ENCODE data around the gene RAC2.

The RAC2 gene

DNA sequence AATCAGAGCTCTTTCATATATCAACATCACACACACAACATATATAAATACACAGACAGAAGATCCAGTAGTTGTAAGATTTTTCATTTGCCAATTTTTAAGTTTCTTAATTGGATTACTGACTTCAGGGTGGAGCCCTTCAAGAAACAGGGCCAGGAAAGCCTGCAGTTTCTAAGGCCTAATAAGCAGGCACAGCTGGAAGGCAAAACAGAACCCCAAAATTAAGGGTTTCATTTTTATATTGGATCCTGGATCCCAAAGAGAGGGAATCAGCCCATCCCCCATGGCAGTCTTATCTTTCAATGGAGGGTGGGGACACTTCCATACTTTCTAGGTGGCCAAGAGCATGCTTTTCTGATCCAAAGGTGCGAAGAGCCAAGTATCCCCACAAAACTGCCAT lies 51.3 kb downstream of the RAC2 start:
- in situ Hi-C loops (cut with HindIII; ENCODE audit: low sequenced_read_pairs): no loop called here

DNA sequence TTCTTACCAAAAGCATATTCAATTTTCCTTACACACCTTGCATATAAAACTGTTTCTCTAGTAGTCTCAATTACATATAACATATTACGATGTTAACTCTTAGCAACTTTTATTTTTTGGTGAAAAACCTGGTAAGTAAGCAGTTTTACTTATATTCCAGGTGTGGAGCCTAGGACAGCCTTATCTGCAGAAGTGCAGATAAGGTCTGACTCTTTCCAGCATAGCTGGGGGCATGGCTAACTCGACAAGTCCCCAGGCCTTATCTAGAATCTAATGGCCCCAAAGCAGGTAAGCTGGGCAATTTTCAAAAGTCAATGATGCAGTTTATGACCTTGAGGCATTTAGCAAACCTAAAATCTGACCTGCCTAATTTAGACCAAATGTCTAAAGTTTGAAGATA lies 51.9 kb downstream of the RAC2 start:
- in situ Hi-C loops (cut with HindIII; ENCODE audit: low sequenced_read_pairs): no loop called here

DNA sequence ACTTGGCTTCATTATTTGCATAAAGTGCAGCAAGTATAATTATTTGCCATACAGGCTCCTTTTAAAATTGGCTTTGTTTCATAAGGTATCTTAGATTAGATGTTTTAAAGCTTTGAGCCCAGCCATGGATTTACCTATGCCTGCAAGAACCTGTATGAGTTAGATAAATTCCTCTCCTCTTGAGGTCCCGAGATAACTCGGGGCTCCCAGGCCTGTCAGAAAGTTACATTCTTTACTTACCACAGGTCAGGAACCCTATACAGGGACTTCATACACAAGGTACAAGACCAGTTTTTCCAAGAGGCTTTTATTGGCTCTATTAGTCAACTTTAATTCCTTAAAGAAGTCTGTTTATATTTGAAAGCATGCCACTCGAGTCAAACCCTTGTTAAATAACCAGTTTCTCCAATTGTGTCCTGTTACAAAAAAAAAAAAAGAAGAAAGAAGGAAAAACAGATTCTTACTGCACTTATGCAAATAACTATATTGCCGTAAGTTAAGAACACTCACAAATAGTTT lies 53.7 kb downstream of the RAC2 start:
- in situ Hi-C loops (cut with HindIII; ENCODE audit: low sequenced_read_pairs): no loop called here

DNA sequence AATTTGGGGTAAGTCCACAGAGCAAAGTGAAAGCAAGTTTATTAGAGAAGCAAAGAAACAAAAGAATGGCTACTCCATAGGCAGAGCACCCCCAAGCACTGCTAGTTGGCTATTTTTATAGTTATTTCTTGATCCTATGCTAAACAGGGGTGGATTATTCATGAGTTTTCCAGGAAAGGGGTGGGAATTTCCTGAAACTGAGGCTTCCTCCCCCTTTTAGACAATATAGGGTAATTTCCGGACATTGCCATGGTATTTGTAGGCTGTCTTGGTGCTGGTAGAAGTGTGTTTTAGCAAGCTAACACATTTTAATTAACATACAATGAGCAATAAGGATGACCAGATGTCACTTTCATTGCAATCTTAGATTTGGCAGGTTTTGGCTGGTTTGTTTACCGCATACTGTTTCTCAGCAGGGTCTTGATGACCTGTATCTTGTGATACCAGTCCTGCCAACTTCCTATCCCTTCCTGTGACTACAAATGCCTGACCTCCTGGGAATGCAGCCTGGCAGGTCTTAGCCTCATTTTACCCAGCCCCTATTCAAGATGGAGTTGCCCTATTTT lies 55.1 kb downstream of the RAC2 start:
- in situ Hi-C loops (cut with HindIII; ENCODE audit: low sequenced_read_pairs): loop anchor here (5.0 to 10.0 kb wide), 2 partner anchors 73 to 134 kb away; partner anchors contain the start of gene KCTD17

DNA sequence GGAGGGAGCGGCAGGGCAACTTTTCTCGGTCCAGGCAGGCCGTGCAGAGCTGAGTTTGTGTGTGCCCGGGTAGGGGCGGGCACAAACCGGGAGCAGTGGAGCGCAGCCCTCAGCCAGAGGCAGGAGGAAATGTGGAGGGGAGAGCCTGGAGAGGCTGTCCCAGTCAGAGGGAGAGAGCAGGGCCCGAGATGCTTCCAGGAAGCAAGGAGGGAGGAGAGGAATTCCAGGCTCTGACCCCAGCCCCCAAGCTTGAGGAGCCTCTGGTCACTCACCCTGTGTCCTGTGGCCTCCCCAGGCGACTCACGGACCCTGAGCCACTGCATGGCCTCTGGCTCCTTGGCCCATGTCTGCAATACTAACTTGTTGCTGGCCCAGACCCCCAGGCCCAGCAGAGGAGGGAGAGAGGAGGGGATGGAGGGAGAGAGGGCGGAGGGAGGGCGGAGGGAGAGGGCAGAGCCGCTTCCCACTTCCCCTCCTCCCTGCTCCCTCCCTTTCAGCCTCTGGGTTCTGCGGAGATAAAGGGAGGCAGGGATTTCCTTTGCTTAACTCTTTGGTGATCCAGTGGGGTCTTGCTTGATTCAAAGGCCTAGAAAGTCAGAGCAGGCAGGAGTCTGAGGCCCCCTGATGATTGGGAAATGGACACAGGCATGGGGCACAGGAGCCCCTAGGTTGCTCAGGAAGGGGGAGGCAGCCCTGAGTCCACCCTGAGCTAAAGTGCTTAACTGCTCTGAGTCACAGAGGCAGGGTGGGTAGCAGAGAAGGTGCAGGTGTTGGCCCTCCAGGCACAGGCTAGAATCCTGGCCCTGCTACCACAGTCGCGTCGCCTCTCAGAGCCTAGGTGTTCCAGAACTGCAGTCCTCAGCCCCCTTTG lies 55.9 kb downstream of the RAC2 start, which contains the start of gene C1QTNF6:
Gene C1QTNF6 (minus strand): TSS at position 357 of the 871 bp plus-strand sequence. CDS start 34 bp downstream, at position 323.
- in situ Hi-C loops (cut with HindIII; ENCODE audit: low sequenced_read_pairs): loop anchor here (5.0 to 10.0 kb wide), 2 partner anchors 74 to 133 kb away; partner anchors contain the start of gene KCTD17

DNA sequence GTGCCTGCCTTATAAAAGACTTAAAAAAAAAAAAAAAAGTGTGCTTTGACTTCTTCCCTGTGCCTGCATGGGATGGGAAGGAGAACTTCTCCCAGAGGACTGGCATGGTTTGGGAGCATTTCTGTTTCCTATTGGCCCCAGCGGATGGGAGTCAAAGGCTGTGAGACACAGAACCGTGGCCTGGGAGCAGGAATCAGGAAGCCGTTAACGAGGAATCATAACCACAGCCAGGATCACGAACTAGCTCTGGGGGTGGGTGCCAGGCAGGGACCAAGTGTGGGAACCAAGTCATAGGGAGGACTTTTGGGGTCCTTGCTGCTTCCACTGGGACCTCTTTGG lies 56.5 kb downstream of the RAC2 start:
- in situ Hi-C loops (cut with HindIII; ENCODE audit: low sequenced_read_pairs): loop anchor here (5.0 to 10.0 kb wide), 2 partner anchors 75 to 133 kb away; partner anchors contain the start of gene KCTD17

DNA sequence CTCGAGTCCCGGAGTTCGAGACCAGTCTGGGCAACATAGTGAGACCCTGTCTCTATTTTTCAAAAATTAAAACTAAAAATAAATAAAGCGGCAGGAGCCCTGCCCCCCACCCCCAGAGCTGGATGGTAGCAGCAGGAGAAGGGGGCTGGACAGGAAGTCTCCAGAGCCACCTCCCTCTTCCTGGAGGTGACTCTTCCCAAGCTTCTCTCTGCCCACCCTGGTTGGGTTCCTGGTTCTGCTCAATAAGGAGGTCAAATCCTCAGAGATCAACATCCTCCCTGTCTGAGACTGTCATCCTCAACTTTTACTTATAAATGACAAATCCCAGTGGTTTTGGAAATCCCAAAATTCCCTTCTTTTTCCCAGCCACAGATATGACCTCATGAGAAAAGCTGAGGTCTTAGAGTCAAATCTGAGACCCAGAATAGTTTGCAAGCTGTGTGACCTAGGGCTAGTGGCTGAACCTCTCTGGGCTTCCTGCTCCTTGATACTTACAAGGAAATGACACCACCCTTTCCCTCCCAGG lies 57.0 kb downstream of the RAC2 start:
- in situ Hi-C loops (cut with HindIII; ENCODE audit: low sequenced_read_pairs): loop anchor here (5.0 to 10.0 kb wide), 2 partner anchors 75 to 132 kb away; partner anchors contain the start of gene KCTD17

DNA sequence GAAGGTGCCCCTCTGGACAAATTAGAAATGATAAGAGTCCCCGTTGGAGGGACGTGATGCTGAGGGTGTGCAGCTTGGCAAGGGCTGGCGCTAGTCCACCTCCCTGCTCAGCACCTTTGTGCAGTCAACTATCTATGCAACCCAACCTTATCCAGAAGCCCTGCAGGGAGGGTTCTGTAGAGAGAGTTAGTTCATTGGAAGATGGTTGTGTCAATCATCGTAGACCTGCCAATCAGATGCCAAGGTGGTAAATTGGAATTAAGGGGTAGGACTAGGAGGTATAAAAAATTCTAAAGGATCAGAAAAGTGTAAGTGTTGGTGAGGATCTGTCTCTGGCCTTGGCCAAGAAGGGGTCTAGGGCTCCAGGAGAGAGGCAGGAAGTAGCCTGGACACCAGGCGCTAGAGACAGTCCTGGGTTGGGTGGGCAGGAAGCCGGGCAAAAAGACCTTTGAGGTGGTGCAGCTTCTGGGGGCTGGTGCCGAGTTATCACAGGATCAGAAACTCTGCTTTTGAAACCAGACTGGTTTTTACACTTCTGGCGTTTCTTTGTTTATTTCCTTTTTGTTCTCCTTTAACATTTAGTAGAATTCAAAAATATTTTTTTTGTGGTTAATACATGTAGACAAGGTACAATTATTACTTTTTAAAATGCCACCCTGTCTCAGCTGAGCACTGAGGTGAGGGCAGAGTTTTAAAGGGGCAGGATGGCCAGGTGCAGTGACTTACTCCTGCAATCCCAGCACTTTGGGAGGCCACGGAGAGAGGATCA lies 57.7 kb downstream of the RAC2 start:
- in situ Hi-C loops (cut with HindIII; ENCODE audit: low sequenced_read_pairs): loop anchor here (5.0 to 10.0 kb wide), 2 partner anchors 76 to 132 kb away; partner anchors contain the start of gene KCTD17

DNA sequence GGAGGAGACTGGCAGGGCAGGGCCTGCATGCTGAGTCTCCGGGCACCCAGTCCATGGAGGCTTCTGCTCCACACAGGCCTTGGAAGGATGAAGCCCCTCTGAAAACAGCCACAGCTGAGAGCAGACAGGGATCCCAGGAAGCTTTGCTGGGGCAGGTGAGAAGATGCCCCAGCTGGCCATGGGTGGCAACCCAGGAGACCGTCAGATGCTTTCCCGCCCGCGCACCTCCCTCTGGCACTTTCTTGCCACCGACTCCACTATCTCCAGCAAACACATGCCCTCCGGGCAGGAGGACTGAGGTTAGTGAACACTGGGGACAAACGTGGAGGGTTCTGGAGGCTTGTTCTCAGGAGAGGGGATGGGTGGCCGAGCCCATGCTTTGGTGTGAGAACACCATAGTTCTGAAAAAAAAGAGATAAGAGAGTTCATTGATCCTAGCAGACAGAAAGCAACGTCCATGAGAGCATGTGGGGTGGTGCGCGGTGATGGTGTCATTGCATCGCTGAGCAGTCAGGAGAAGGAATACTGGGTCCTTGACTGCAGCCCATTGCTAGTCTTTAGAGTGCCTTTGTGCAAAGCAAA lies 58.3 kb downstream of the RAC2 start:
- in situ Hi-C loops (cut with HindIII; ENCODE audit: low sequenced_read_pairs): loop anchor here (5.0 to 10.0 kb wide), 2 partner anchors 77 to 131 kb away; partner anchors contain the start of gene KCTD17

DNA sequence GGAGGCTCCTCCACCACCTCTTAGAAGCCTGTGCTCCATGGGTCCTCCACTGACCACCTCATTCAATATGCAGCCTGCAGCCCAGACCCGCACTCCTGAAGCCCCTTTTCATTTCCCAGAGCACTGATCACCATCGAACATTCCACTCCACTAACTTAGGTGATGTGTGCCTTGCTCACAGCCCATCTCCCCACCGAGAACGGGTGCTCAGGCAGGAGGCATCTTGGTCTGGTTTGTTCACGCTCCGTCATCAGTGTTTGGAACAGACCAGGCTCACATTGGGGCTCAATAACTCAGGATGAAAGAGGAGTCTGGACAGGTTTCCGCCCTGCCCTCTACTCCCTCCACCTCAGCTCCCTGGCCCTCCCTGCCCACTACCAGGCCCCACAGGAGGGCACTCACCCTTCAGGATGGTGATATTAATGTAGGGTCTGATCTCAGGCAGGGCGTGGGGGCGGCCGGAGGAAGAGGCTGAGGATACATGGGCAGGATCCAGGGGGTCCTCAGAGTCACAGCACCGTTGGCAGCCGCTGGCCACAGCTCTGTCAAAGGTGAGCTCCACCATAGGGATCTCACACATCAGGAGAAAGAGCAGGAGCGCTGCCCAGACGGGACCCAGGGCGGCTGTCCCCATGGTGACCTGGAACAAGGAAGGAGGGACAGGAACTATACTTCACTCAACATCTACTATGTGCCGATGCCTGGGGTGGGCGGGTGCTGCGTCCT lies 59.1 kb downstream of the RAC2 start:
- in situ Hi-C loops (cut with HindIII; ENCODE audit: low sequenced_read_pairs): loop anchor here (5.0 to 10.0 kb wide), 2 partner anchors 77 to 130 kb away; partner anchors contain the start of gene KCTD17

DNA sequence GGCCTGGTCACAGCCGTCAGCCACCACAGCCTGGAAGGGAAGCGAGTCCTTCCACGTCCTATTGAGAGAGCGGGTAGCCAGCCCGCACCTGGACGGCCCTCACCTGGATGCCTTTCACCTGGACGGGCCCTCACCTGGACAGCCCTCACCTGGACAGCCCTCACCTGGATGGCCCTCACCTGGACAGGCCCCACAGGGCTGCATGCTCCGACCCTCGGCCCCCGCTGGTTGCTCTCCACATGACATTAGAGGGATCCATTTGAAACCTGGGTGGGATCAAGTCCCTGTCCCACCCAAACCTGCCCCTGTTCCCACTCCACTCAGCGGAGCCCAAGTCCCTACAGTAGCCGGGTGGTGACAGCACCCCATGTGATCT lies 59.7 kb downstream of the RAC2 start:
- in situ Hi-C loops (cut with HindIII; ENCODE audit: low sequenced_read_pairs): loop anchor here (10.0 kb wide), 1 partner anchor 130 kb away; the partner anchor contains the start of gene KCTD17

DNA sequence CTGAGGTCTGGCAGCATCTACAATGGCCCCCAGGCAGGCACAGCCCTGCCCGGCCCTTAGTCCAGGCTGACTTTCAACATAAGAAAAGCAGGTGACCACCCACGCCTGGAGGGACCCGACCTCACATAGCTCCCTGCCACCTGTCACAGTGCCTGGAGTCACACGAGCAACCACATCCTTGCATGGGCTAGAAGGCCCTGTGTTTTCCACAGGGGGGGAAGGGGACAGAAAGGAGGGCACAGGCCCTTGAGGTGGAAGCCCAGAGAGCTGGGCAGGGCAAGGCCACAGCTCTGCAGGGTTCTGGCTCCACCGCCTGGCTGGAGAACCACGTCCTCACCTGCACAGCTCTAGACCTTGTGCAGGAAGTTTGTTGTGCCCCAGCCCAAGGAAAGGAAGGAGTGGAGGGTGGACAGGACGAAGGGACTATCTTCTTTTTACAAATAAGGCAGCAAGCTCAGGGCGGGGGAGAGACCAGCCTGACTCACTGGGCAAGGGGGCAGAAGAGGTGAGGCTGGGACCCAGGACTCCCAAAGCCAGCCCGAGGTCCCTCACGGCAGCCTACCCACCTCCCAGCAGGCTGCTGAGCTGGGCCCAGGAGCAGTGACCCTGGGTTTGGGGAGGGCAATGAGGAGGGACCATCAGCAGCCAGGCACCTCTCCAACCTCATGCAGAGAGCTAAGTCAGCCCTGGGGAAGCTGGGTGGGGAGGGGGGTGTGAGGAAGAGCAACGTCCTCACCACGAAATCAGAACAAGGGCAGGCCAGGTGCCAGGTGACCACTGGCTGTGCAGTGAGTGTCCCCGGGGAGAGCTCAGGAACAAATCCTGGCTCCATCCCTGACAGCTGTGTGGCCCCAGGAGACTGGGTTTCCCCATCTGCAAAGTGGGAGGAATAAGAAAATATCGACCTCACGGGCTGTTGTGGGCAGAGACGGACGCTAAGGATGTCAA lies 60.4 kb downstream of the RAC2 start:
- in situ Hi-C loops (cut with HindIII; ENCODE audit: low sequenced_read_pairs): loop anchor here (10.0 kb wide), 1 partner anchor 129 kb away; the partner anchor contains the start of gene KCTD17

DNA sequence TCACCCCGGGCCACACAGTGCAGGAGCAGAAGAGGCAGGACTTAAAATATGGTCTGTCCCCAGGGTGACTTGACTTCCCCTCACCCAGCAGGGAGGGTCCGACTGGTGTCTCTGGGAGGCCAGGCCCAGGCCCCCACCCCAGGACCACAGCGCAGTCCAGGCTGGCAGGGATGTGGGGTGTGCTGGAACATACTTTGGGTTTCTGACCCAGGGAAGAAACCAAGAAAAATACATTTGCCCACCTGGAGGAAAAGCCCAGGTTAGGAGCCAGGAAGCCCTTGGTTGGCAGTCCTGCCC lies 61.2 kb downstream of the RAC2 start:
- in situ Hi-C loops (cut with HindIII; ENCODE audit: low sequenced_read_pairs): loop anchor here (10.0 kb wide), 1 partner anchor 128 kb away; the partner anchor contains the start of gene KCTD17

DNA sequence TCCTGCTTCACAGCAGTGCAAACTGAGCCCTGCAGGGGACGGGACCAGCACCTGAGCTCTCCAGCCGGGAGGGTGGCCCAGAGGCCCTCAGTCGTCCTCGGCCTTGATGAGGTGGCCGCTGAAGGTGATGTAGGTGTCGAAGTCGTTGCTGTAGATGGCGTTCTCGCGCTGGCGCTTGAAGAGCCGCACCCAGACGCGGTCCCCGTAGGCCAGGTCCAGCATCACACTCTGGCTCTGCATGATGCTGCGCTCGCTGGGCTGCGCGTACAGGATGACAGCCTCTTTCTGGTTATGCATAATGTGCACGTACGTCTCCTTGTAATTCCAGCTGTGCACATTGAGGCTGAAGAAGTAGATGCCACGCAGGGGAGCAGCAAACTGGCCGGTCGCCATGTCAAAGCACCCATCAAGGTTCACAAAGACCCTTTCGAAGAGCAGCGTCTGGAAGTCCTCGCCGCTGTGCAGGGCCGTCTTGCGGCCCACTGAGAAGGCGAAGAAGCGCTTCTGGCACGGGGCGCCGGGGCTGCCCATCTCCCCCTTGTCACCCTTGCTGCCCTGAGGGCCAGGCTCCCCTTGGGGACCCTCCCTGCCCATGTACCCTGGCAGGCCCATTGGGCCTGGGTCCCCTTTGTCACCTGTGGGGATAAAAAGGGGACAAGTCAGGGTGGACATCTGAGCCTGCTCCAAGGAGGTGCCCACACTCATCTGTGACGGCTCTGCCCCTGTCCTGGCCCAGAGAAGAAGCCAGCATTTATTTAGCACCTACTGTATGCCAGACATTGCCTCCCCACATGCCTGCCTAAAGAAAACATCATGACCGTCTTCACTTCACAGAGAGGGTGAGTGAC lies 61.7 kb downstream of the RAC2 start:
- in situ Hi-C loops (cut with HindIII; ENCODE audit: low sequenced_read_pairs): loop anchor here (10.0 kb wide), 1 partner anchor 128 kb away; the partner anchor contains the start of gene KCTD17

DNA sequence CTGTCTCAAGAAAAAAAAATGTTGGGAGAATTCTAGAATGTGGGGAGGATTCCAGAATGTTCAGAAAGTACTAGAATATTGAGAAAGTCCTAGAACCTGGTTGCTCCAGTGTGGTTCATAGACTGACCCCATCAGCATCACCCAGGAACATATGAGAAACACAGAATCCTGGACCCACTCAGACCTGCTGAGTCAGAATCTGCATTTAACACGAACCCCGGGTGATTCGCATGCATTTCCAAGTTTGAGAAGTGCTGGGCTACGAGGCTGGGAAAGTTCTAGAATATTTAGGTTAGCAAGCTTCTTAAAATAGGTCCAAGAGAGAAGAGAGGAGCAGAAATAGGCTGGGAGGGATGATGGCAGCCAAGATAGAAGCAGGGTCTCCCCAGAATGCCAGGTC lies 62.4 kb downstream of the RAC2 start:
- in situ Hi-C loops (cut with HindIII; ENCODE audit: low sequenced_read_pairs): loop anchor here (10.0 kb wide), 1 partner anchor 127 kb away; the partner anchor contains the start of gene KCTD17

DNA sequence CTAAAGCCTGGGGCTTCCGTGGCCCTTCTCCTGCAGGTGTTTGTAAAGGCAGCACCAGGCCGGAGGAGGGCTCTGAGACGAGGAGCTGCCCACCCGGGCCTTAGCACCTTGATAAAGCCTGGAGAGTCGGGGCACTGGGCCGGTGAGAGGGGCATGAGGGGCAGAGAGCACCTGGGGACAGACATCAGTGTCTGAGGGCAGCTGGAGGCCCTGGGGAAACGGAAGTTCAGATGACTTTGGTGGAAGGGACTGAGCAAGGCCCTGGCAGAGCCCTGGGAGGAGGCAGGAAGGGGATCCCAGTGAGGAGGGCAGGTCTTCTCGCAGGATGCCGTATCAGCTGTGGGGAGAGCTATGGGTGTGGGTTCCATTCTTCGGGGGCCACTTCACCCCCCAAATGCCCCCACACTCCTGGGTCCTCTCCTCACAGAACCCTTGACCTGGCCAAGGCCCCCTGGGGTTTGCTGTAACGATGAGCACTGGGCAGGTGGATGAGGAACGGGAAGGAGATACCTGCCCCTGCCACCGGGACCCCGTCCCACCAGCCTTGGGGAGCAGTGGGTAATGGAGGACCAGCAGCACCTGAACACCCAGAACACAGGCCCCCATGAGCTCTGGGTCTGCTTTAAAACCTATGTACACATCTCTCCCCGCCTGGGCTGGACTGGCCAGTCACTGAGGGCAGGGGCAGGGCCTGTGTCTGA lies 63.4 kb downstream of the RAC2 start:
- in situ Hi-C loops (cut with HindIII; ENCODE audit: low sequenced_read_pairs): loop anchor here (10.0 kb wide), 1 partner anchor 126 kb away; the partner anchor contains the start of gene KCTD17

All from DLD1 (cell line).